HG02973 (cell line): ENCODE results near the gene NFATC2IP.
A peak's percentile ranks its signal among the peaks of the same experiment; 100 is the strongest.

Source experiments
- ATAC-seq: cut with Tn5 transposase; IDR thresholded peaks from one replicate; pipeline ENCODE4 v1.9.1; 2021; ENCODE audit warnings: moderate library complexity; ENCODE audit not compliant: unreplicated experiment

NFATC2IP gene

DNA sequence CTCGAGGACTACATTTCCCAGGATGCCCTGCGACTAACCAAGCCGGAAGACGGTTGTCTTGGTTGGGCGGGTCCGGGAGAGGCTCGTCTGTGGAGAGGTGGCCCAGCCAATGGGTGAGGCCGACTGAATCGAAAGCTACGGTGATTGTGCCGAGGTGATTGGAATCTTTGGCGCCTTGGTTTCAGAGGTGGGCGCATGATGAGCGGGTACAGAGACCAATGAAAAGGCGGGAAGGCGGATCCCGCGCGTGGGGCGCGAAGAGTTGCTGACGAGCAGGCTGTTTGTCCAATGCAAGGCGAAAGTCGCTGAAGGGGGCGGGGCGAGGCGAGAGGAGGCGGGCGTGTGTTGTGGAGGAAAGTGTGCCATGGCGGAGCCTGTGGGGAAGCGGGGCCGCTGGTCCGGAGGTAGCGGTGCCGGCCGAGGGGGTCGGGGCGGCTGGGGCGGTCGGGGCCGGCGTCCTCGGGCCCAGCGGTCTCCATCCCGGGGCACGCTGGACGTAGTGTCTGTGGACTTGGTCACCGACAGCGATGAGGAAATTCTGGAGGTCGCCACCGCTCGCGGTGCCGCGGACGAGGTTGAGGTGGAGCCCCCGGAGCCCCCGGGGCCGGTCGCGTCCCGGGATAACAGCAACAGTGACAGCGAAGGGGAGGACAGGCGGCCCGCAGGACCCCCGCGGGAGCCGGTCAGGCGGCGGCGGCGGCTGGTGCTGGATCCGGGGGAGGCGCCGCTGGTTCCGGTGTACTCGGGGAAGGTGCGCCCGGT is at the start of gene NFATC2IP:
Gene NFATC2IP (plus strand): TSS at position 290 of the 762 bp plus-strand sequence. CDS start 75 bp downstream, at position 365.
- ATAC-seq, result peak; percentile 92

DNA sequence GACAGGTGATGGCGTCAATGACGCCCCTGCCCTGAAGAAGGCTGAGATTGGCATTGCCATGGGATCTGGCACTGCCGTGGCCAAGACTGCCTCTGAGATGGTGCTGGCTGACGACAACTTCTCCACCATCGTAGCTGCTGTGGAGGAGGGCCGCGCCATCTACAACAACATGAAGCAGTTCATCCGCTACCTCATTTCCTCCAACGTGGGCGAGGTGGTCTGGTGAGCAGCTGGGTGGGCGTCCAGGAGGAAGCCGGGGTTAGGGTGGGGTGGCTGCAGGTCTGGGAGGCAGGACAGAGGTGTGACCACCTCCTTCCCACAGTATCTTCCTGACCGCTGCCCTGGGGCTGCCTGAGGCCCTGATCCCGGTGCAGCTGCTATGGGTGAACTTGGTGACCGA is 48.9 kb upstream of the NFATC2IP start:
- no peak for ATAC-seq

DNA sequence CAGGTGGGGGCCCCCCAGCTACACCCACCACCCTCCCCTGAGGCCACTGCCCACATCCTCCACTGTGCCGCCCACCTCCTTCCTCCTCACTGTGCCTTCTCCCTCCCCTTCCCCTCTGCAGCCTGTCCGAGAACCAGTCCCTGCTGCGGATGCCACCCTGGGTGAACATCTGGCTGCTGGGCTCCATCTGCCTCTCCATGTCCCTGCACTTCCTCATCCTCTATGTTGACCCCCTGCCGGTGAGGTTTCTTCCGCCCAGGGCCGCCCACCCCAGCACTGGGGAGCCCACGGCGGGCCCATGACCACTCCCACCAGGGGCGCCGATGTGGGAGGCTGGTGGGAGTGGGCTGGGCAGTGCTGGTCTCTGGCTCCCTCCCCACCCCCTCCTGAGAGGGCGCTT is 47.8 kb upstream of the NFATC2IP start:
- no peak for ATAC-seq

DNA sequence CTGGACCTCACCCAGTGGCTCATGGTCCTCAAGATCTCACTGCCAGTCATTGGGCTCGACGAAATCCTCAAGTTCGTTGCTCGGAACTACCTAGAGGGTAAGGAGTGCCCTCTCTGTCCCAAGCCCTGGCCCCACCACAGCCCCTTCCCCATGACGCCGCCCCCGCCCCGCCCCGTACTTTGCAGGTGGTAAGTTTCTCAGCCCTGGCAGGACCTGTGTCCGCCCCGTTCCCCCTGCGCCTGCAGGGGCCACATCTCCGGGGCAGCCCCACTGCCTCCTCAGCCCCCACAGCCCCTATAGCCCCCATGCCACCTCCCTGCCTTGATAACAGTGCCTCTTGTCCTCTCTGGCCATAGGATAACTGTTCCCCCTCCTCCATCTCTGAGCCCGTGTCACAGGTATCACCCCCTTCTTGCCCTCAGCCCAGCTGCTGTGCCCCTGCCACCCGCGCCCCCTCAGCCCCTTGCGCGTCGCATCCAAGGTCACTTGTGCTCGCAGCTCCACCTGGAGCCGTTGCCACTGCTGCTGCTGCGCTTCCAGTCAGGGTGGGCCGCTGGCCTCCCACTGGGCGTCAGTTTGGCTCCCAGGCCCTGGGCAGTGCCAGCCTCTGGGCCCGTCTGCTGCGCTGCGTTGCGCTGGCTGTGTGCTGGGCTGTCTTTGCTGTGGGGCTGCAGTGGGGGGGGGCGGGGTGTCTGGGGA is 47.2 kb upstream of the NFATC2IP start:
- ATAC-seq, result no peak

DNA sequence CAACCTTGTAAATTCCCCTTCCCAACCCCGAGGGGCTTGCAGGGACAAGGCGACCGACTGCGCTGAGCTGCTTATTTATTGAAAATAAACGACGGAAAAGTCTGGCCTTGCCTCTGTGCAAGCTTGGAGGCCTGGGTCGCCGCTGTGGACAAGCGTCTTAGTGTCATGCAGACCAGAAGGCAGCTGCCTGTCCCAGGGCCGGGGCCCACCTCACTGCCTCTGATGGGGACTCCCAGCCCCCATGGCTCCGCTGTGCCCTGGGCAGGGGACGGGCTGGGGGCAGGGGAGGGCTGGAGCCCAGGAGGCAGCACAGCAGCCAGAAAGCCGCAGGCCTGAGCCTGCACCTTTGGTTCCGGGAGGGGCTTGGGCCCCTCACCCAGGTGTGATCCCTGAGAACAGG is 46.4 kb upstream of the NFATC2IP start:
- ATAC-seq, result no peak

DNA sequence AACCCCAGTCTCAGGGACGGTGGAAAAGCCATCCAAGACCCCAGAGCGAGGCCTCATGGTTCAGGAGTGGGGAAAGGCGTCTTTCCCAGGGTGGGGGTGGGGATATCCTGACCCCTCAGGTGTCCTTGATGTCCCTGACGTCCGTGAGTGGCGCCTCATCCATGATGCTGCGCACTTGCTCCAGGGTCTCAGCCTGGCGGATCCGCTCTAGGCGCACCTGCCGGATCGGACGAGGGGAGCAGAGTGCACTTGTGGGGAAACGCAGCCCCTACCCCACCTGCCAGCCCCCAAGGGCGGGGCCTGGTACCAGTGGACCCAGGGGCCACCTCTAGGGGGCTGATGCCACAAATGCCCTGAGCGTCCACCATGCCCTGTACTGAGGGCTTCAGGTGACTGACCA is 45.9 kb upstream of the NFATC2IP start:
- no peak for ATAC-seq

DNA sequence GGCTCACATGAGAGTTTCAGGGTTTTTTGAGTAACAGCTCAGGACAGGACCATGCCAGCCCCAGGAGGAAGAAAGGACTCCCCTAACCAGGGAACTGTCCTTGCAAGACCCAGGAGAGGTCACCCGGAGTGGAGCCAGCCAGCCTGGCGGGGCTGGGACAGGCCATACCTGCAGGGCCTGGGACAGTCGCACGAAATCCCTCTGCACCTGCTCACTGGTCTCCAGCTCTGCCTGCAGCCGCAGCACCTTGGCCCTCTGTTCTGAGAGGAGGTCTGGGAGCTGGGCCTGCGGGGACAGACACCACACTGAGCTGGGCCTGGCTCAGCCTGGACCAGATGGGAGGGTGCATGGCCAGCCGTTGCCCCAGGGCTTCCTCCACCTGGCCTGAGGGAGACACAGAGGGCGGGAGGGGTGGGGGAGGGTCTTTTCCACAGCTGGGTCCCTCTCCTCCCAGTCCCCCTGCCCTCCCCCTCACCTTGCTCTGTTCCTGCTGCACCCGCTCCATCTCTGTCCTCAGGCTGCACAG is 45.4 kb upstream of the NFATC2IP start:
- no peak for ATAC-seq

DNA sequence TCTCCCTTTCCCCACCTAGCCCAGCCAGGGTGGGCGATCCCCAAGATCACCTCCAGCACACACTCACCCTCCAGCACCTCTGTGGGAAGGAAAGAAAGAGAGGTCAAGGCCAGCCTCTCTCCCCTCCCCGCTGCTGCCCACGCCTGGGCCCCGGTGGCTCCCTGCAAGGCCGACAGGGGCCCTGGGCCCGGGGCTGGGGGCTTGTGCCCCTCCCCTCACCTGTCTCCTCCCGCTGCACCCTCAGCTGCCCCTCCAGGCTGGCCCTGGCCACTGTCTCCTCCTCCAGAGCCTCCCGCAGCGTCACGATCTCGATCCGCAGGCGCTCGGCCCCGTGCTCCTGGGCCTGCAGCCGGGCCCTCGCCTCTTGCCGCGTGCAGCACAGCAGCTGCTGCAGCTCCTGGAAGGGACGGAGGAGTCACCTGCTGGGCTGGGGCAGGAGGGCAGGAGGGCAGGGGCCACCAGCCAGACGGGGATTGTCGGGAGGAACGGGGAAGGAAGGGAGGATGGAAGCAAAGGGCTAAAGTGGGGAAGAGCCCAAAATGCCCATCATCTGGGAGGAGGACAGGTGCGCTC is 44.9 kb upstream of the NFATC2IP start:
- no peak for ATAC-seq

DNA sequence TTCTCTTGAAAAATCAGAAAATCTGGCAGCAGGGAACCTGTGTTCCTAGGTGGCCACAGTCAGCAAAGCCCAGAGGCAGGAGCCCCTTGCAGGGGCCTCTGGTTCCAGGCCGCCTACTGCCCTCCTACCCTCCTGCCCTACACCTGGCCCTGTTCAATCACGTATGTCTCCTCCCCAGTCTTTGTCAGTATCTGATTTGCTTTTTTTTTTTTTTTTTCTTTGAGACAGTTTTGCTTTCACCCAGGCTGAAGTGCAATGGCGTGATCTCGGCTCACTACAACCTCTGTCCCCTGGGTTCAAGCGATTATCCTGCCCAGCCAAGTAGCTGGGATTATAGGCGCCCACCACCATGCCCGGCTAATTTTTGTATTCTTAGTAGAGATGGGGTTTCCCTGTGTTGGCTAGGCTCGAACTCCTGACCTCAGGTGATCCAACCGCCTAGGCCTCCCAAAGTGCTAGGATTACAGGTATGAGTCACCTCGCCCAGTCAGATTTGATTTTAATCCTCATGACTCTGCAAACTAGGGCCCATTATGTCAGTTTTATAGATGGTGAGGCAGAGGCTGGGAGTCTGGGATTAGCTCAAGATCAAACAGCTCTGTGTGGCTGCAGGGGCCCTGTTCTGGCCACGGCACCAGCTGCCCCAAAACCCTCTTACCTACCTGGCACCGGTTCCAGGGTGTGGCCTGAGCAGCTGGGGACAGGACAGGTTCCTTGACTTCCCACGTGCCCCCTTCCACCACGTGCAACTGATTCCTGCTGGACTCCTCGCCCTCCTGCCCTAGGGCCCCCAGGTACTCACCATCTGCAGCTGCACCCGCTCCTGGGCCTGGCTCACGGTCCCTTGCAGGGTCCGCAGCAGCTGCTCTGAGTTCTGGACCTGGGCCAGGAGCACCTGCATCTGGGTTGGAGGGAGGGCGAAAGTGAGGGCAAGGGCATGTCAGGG is 40.4 kb upstream of the NFATC2IP start:
- ATAC-seq, result no peak

DNA sequence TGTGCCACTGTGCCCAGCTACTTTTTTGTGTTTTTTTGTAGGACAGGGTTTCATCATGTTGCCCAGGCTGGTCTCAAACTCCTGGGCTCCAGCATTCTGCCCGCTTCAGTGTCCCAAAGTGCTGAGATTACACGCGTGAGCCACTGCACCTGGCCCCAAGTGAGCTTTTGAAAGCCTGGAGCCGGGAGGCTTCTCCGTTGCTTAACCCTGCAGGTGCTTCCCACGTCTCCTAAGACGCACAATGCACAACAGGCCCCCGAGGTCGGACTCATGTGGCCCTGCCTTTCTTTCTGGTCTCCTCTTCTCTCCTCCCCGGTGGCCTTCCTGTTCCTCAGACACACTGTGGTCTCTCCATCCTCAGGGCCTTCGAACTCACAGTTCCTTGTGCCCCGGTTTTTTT is 38.2 kb upstream of the NFATC2IP start:
- ATAC-seq, result no peak

DNA sequence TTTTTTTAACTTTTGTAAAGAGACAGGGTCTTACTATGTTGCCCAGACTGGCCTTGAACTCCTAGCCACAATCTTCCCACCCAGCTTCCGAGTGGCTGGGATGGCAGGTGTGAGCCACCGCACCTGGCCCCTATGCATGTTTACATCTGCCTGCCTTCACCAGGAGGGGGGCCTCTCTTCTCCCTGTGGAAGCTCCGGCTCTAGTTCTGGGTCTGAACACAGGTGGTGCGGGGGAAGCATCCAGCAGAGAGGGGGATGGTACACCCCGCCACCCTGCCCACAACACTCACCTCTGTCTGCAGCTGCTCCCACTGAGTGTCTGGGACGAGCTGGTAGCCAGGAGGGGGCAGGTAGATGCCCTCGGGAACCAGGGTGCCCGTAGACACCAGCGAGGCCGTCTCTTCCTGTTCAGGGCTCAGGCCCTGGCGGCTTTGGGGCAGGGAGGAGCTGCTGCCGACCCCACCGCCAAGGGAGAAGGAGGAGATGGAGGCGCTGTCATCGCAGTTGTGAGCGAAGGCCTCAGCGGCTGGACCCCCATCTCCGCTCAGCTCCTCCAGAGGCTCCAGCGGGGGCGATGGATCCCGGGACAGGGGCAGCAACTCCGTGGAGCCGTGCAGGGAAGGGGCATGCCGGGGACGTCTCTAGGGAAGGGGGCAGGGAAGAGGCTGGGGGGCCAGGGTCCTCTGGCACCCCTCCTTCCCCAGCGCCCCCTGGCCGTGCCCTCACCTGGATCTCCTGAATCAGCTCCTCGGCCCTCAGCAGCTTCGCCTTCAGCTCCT is 36.6 kb upstream of the NFATC2IP start:
- ATAC-seq, result no peak

DNA sequence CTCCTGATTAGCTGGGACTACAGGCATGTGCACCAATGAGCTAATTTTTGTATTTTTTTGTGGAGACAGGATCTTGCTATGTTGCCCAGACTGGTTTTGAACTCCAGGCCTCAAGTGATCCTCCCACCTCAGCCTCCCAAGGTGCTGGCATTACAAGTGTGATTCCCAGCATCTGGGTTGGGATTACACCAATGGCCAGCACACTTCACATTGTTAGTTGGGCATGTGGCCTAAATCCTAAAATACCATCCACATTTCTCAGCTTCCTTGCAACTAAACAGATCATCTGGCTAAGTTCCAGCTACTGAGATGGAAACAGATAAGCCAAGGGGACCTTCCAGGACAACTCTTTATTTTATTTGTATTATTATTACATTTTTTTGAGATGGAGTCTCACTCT is 35.6 kb upstream of the NFATC2IP start:
- no peak for ATAC-seq

DNA sequence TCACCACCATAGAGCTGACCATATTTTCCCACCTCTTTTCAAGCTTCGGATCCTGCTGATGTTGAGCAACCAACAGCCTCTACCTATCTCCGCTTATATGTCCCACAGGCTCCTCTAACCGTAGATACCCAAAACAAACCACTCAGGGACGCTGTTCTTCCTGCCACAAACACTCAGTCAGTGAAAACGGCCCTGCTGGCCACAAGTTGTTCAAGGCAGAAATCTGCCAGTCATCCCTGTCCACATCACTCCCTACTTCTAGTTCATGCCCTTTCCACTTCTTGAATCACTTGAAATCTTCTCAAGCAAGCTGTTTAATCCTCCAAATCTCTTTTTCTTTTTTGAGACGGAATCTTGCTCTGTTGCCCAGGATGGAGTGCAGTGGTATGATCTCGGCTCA is 33.6 kb upstream of the NFATC2IP start:
- no peak for ATAC-seq

DNA sequence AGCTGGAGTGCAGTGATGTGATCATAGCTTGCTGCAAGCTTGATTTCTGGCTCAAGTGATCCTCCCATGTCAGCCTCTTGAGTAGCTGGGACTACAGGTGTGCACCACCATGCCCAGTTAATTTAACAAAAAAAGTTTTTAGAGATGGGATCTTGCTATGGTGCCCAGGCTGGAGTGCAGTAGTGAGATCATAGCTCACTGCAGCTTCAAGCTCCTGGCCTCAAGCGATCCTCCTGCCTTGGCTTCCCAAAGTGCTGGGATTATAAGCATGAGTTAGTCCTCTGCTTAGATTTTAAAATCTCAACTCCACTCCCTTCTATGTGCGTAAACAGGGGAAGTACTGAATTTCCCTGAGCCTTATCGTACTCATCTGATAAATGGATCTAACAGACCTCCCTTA is 32.0 kb upstream of the NFATC2IP start:
- ATAC-seq, result no peak

DNA sequence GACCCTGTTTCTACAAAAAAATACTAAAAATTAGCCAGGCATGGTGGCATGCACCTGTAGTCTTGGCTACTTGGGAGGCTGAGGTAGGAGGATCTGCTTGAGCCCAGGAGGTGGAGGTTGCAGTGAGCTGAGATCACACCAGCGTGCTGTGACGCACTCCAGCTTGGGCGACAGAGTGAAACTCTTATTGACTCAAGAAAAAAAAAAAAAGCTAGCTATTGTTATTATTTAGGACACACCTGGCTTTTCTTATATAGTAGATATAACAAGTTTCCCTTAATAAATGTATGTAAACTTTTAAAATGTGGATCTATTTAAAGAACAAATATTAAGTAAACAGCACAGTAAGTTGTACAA is 27.5 kb upstream of the NFATC2IP start:
- ATAC-seq, result no peak

DNA sequence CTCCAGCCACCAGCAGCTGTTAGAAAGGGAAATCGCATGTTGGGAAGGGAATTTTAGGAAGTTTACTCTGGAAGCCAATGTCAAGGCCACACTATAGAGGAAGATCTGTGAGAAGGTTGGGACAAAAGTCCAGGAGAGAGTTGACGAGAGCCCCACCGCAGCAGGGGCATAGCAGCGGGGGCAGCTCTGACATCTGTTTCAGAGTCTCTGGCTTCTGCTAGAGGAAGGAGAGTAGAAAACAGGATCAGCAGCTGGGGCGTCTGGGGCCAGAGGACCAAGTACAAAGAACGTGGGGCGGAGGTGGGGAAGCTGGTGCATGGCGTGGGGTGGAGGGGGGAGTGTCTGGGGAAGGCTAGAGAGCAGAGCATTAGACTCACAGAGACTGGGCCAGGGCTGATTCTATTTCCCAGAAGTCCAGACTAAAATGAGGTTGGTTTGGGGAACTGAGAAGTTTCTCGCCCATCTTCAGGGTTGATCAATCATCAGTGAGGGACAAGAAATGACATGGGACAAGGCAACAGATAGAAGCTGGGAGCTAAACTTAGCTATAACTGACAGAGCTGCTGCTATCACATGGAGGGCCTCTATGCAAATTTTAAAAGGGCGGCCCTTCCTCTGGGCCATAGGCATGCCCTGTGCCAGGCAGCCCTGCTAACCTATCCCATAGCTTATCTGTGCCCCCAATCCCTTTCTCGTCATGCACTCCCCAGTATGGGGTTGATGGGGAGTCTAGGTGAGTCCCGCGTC is 26.9 kb upstream of the NFATC2IP start:
- peak; percentile 43 for ATAC-seq

DNA sequence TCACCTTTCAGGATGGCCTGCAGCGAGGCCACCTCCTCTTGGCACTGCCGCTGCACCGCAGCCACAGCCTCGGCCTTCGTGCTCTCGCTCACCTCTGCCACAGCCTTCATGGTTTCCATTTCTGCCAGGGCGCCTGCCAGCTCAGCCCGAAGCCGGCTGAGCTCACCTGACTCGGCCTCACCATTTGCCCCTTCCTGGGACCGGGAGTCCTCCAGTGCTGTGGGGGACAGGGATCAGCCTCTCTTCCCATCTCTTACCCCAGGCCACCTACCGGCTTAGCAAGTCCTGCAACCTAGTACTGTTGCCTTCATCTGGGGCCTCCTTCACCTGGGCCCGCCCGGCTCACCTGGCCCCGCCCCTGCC is 26.4 kb upstream of the NFATC2IP start:
- no peak for ATAC-seq

DNA sequence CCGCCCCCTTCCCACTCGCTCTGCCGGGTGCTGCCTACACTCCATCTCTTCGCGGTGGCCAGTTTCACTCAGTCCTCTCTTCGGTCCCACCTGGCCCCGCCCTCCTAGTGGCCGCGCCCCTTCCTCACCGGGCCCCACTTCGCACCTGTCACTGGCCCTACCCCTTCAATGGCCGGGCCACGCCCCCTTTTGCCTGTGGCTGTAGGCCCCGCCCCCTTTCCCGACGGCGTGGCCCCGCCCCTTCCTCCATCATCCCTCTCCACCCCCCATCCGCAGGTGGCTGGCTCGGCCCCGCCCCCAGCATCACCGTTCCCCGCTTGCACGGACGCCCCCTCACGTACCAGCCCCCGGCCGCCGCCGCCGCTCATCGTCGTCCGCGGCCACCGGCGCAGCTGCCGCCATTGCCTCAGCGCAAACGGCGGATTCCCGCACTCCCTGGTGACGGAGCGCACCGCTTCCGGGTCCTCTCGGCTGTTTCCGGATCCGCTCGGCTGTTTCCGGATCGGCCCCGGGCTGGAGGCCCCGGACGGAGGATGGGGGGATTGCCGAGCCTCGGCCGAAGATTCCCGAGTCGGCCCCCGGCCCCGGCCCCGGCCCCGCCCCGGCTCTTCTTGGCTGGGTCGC is 25.9 kb upstream of the NFATC2IP start, which contains the start of gene RABEP2:
Gene RABEP2 (minus strand): TSS at position 477 of the 624 bp plus-strand sequence. CDS start 75 bp downstream, at position 402.
- peak; percentile 54 for ATAC-seq
